Smooth muscle cell (in vitro differentiated cells): ENCODE data around the gene BBC3. TPM values are rescaled to one million over a fixed set of nuclear protein-coding genes. Genes with fewer than 3 reads are reported as not detected.
A peak's percentile ranks its signal among the peaks of the same experiment; 100 is the strongest.

Experiments
- DNase-seq: peaks from one replicate; lab custom pipeline; 2025; ENCODE audit not compliant: unreplicated experiment; lab: John Stamatoyannopoulos, UW
- H2AFZ ChIP-seq: fragments of 200-600 bp; sonication (generic); 2 replicates; pipeline ENCODE4 v1.6.0; 2016; ENCODE audit warnings: antibody characterized with exemption, low read depth, mild to moderate bottlenecking
- H3F3A ChIP-seq: fragments of 200-600 bp; sonication (generic); 2 replicates; pipeline ENCODE4 v1.6.0; 2017; ENCODE audit warnings: antibody characterized with exemption, low read depth
- H3K27ac ChIP-seq: fragments of 200-600 bp; sonication (generic); 2 replicates; pipeline ENCODE4 v1.5.1; 2016; ENCODE audit warnings: low read depth, mild to moderate bottlenecking
- H3K27me3 ChIP-seq: fragments of 200-600 bp; sonication (generic); 2 replicates; pipeline ENCODE4 v1.6.1; 2016; ENCODE audit warnings: low read depth, mild to moderate bottlenecking
- H3K36me3 ChIP-seq: fragments of 200-600 bp; sonication (generic); 2 replicates; pipeline ENCODE4 v1.5.1; 2016; ENCODE audit warnings: low read depth
- H3K4me1 ChIP-seq: fragments of 200-600 bp; sonication (generic); 2 replicates; pipeline ENCODE4 v1.5.1; 2016; ENCODE audit warnings: low read depth
- H3K4me2 ChIP-seq: fragments of 200-600 bp; sonication (generic); 2 replicates; pipeline ENCODE4 v1.6.0; 2016; ENCODE audit warnings: mild to moderate bottlenecking
- H3K4me3 ChIP-seq: fragments of 200-600 bp; sonication (generic); 2 replicates; pipeline ENCODE4 v1.5.1; 2016; ENCODE audit warnings: mild to moderate bottlenecking
- H3K79me2 ChIP-seq: fragments of 200-600 bp; sonication (generic); 2 replicates; pipeline ENCODE4 v1.6.0; 2016; ENCODE audit warnings: low read depth, mild to moderate bottlenecking
- H3K9ac ChIP-seq: fragments of 200-600 bp; sonication (generic); 2 replicates; pipeline ENCODE4 v1.6.0; 2016; ENCODE audit warnings: low read depth
- H3K9me3 ChIP-seq: fragments of 200-600 bp; sonication (generic); replicated peaks from 2 replicates; pipeline ENCODE4 v1.5.1; 2016; ENCODE audit warnings: low read depth
- H4K20me1 ChIP-seq: fragments of 200-600 bp; sonication (generic); 2 replicates; pipeline ENCODE4 v1.6.0; 2016; ENCODE audit warnings: low read depth
- CTCF ChIP-seq: fragments of 200-600 bp; sonication (generic); IDR thresholded peaks from 2 replicates; pipeline ENCODE4 v1.5.1; 2017; ENCODE audit warnings: borderline replicate concordance, mild to moderate bottlenecking, antibody characterized with exemption; ENCODE audit not compliant: insufficient read depth, poor library complexity, severe bottlenecking
- WGBS: methylation state at CpG from one replicate; pipeline ENCODE4 v1.1.7; 2016; ENCODE audit warnings: low lambda C conversion rate; 5-methylcytosine and 5-hydroxymethylcytosine counted together
- polyA plus RNA-seq: library from polyadenylated mRNA; unstranded; fragments of >200 nt; fragmentation: Nextera tagmentation; extraction: Ambion mirVana; gene quantifications from 2 replicates; pipeline ENCODE4 v1.2.1, GENCODE V29; 2016
- total RNA-seq: library from RNA; depleted of rRNA; stranded (reverse); fragments of >200 nt; gene quantifications from 2 replicates; pipeline ENCODE4 v1.2.3, GENCODE V29; 2014

The BBC3 gene
- total and polyA plus RNA-seq, 2 experiments from 2014 or later: 10.2 to 29.9 TPM

- no peaks in the 10 kb centered on the region for H3K27me3 ChIP-seq
- H3K27ac ChIP-seq: peak overlapping the region; percentile 88
- peaks cover 44% of the 10 kb centered on the region for H3K79me2 ChIP-seq
- 91% methylated on average over 9 of the region's 9 CpGs for WGBS
- no peak overlapping the region for H2AFZ ChIP-seq
- H4K20me1 ChIP-seq: peaks cover 23% of the 10 kb centered on the region
- DNase-seq: no peak
- peak overlapping the region; percentile 91 for H3K4me2 ChIP-seq
- peaks cover 15% of the 10 kb centered on the region for H3K4me1 ChIP-seq
- no peak for TF ChIP-seq CTCF
- H3K9ac ChIP-seq: peak overlapping the region; percentile 77
- H3K9me3 ChIP-seq: no peaks in the 10 kb centered on the region
- H3K36me3 ChIP-seq: peaks cover 4% of the 10 kb centered on the region
- H3F3A ChIP-seq: peaks cover 4% of the 10 kb centered on the region
- H3K4me3 ChIP-seq: peak overlapping the region; percentile 59
Observed at GRCh38 chr19:47258434-47258833, 27.4 kb upstream of the BBC3 start.

DNA sequence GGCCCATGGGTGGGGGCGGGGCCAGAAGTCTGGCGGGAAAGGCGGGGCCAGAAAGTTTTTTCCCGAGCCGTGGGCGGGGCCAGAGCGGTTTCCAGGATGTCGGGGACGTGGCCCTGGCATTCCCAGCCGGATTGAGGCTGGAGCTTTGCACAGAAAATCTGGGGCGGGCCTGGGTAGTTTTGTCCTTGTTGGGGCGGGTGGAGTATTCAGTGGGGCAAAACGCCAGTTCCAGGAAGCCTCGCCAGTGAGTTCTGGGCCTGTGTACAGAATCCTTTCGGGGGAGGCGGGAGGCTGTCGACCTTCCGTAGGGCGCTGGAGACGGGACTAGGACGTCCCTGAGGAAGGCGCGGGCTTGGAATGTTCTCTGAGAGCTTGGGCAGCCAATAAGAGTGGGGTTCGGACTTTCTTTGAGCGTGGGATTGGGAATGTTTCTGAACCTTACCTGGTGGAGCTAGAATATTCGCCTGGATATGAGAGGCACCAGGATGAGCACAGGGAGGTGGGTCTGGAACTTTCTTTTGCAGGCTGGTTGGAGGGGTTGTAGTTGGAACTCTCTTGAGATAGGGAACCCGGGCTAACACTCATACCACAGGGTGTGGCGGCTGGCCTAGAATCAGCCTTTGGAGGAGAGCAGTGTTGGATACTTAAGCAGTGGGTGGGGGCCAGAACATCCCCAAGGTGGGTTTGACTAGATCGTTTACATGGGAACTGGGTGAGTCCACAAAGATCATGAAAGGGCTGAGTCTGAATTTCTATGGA, 26.6 kb upstream of the BBC3 start:
- peaks cover 15% of the 10 kb centered on the region for H4K20me1 ChIP-seq
- H3K27me3 ChIP-seq: no peaks in the 10 kb centered on the region
- H3K4me3 ChIP-seq: peak overlapping the region; percentile 59
- peaks cover 38% of the 10 kb centered on the region for H3K79me2 ChIP-seq
- H3F3A ChIP-seq: peaks cover 4% of the 10 kb centered on the region
- H3K4me2 ChIP-seq: peak overlapping the region; percentile 91
- peaks cover 4% of the 10 kb centered on the region for H3K36me3 ChIP-seq
- TF ChIP-seq CTCF: no peak
- no peak for DNase-seq
- H3K9me3 ChIP-seq: no peaks in the 10 kb centered on the region
- H3K4me1 ChIP-seq: peaks cover 15% of the 10 kb centered on the region
- peak overlapping the region; percentile 88 for H3K27ac ChIP-seq
- WGBS: 3% methylated on average over 23 of the region's 29 CpGs
- H2AFZ ChIP-seq: no peak overlapping the region
- H3K9ac ChIP-seq: peak overlapping the region; percentile 77

GRCh38 chr19:47256693-47257410, 25.9 kb upstream of the BBC3 start:
- no peak for TF ChIP-seq CTCF
- Histone ChIP-seq H3K9ac (peak overlapping the region; percentile 86), H3K36me3 (peaks cover 4% of the 10 kb centered on the region), H3K9me3 (no peaks in the 10 kb centered on the region), H3K4me3 (peak overlapping the region; percentile 59), H3K4me2 (peak overlapping the region; percentile 88), H3K4me1 (peaks cover 15% of the 10 kb centered on the region), H3K27me3 (no peaks in the 10 kb centered on the region), H4K20me1 (peaks cover 11% of the 10 kb centered on the region), H3F3A (peaks cover 4% of the 10 kb centered on the region), H3K27ac (peak overlapping the region; percentile 90), H3K79me2 (peaks cover 34% of the 10 kb centered on the region), H2AFZ (no peak overlapping the region)
- 0% methylated on average over 21 of the region's 52 CpGs for WGBS
- peak; percentile 100 for DNase-seq
